Esophagus squamous epithelium (tissue), 5 donors: Measurements from ENCODE around the gene UTP20. TPM values are rescaled to one million over a fixed set of nuclear protein-coding genes. Genes with fewer than 3 reads are reported as not detected.
A peak's percentile ranks its signal among the peaks of the same experiment; 100 is the strongest.
"Not testable (repeated sequence)": the region's sequence is repeated elsewhere in the genome, so short reads cannot be mapped to it uniquely, and the experiment has no call there.

ENCODE experiments used
- DNase-seq: peaks from one replicate; lab custom pipeline; 2025; lab: John Stamatoyannopoulos, UW
- H3K27ac ChIP-seq, 4 donors: fragments of 200-600 bp; sonication (generic); one replicate each; pipeline ENCODE4 v1.5.1; 2016 to 2019; ENCODE audit warnings: mild to moderate bottlenecking in 1 of 4
- H3K27me3 ChIP-seq, 4 donors: fragments of 200-600 bp; sonication (generic); 1 replicate in 3 of 4; 2 replicates in 1 of 4; pipeline versions ENCODE4 v1.5.1 to v1.6.0; 2017 to 2021; ENCODE audit warnings: antibody characterized with exemption in 1 of 4
- H3K36me3 ChIP-seq, 3 donors: fragments of 200-600 bp; sonication (generic); one replicate each; pipeline ENCODE4 v1.5.1; 2016 to 2019
- H3K4me1 ChIP-seq, 3 donors: fragments of 200-600 bp; sonication (generic); one replicate each; pipeline ENCODE4 v1.5.1; 2017 to 2019
- H3K4me3 ChIP-seq, 4 donors: fragments of 200-600 bp; sonication (generic); 1 replicate in 3 of 4; 2 replicates in 1 of 4; pipeline ENCODE4 v1.5.1; 2016 to 2019; ENCODE audit warnings: mild to moderate bottlenecking in 2 of 4, moderate library complexity in 1 of 4
- H3K9me3 ChIP-seq, 3 donors: fragments of 200-600 bp; sonication (generic); one replicate each; pipeline ENCODE4 v1.5.1; 2016 to 2019
- POLR2A ChIP-seq, 4 donors: fragments of 450-650 bp; IDR thresholded peaks; one replicate each; pipeline ENCODE4 v1.6.1; 2017; ENCODE audit warnings: antibody characterized with exemption in 4 of 4, mild to moderate bottlenecking in 4 of 4, moderate library complexity in 3 of 4
- WGBS, 2 donors: methylation state at CpG; one replicate each; pipeline ENCODE4 v1.1.5; 2018; 5-methylcytosine and 5-hydroxymethylcytosine counted together
- intact Hi-C: fragments of 100-400 bp; cut with DNase I; formaldehyde crosslinking; loops from one replicate; pipeline ENCODE4 v1.15.0; 2022
- total RNA-seq, 4 donors: library from RNA; depleted of rRNA; stranded (reverse); fragments of >200 nt; gene quantifications; one replicate each; pipeline ENCODE4 v1.1.0, GENCODE V29; 2016
- TF ChIP-seq, protein P1 (sequence below), 6 experiments: fragments of 450-650 bp in 4 of 6; fragments of 200-600 bp in 2 of 6; sonication (generic) in 2 of 6; IDR thresholded peaks; one replicate each; pipeline ENCODE4 v1.5.1; 2016 to 2019; ENCODE audit warnings: antibody characterized with exemption in 6 of 6, mild to moderate bottlenecking in 4 of 6, moderate library complexity in 4 of 6
- donor health status: DM: yes; HTN: yes; CAD: no.

The UTP20 gene
- total RNA-seq, 4 donors from 2014 or later: 5.5 to 20.5 (median 13.5) TPM

DNA sequence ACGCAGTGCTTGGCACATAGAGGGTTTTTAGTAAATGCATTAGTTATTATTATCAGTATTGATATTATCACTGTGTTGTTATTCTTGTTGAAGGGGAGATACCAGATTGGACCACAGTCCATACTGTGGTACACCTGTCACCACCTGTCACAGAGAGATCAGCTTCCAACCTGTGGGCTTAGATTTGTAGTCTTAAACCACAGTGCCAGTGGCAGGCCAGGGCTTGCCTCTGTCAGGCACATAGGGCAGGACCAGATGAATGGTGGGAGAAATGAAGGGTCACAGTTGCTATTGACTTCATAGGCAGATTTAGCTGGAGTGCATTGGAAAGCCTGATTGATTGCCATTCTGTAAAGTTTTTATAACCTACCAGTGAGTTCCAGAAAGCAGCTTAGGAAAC is 92.5 kb downstream of the UTP20 start:
- no peak overlapping the region for H3K27ac ChIP-seq
- DNase-seq: no peak
- no peak overlapping the region for H3K4me3 ChIP-seq
- no peaks in the 10 kb centered on the region for H3K9me3 ChIP-seq
- H3K27me3 ChIP-seq: no peaks in the 10 kb centered on the region
- WGBS, 2 donors: 100% methylated on average over 1 of the region's 1 CpG
- intact Hi-C loops: no loop called here
- no peaks in the 10 kb centered on the region for H3K4me1 ChIP-seq
- peaks cover 0 to 99% (median 10%) of the 10 kb centered on the region in 3 donors for H3K36me3 ChIP-seq
- no peak for TF ChIP-seq POLR2A (IDR thresholded peaks at IDR 0.05)
- TF ChIP-seq, protein P1, sequence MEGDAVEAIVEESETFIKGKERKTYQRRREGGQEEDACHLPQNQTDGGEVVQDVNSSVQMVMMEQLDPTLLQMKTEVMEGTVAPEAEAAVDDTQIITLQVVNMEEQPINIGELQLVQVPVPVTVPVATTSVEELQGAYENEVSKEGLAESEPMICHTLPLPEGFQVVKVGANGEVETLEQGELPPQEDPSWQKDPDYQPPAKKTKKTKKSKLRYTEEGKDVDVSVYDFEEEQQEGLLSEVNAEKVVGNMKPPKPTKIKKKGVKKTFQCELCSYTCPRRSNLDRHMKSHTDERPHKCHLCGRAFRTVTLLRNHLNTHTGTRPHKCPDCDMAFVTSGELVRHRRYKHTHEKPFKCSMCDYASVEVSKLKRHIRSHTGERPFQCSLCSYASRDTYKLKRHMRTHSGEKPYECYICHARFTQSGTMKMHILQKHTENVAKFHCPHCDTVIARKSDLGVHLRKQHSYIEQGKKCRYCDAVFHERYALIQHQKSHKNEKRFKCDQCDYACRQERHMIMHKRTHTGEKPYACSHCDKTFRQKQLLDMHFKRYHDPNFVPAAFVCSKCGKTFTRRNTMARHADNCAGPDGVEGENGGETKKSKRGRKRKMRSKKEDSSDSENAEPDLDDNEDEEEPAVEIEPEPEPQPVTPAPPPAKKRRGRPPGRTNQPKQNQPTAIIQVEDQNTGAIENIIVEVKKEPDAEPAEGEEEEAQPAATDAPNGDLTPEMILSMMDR (IDR thresholded peaks at IDR 0.05): no peak

DNA sequence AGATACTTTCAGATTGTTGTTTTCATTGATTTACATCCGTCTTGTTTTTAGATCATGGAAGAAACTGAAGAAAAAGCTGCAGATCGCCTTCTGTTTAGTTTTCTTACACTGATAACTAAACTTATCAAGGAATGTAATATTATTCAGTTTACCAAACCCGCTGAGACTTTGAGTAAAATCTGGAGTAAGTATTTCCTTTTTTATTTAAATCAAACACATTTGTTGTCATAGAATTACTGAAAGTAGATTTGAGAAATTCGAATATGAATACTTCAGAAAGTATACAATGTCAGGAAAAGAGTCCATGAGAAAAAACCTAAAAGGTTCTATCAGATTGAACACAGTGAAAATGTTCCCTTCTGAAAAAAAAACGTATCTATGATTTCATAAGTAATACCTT is 95.7 kb downstream of the UTP20 start:
- 74 to 85% methylated on average over 5 of the region's 5 CpGs for WGBS, 2 donors
- TF ChIP-seq, protein P1 (IDR thresholded peaks at IDR 0.05): no peak
- no peak for TF ChIP-seq POLR2A (IDR thresholded peaks at IDR 0.05)
- peaks cover 5 to 99% (median 6%) of the 10 kb centered on the region in 3 donors for H3K36me3 ChIP-seq

DNA sequence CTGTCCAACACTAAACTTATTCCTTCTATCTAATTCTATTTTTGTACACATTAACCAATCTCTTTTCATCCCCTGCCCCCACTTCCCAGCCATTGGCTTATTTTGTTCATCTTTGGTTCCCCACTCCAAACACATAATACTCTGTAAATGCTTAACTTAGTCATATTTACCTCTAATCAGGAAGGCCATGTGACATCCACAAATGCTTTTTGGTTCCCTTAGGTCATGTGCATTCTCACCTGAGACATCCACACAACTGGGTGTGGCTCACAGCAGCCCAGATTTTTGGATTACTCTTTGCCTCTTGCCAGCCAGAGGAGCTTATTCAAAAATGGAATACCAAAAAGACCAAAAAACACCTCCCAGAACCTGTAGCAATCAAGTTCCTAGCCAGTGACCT is 99.2 kb downstream of the UTP20 start:
- H3K27ac ChIP-seq: no peak overlapping the region
- DNase-seq: no peak
- no peaks in the 10 kb centered on the region for H3K27me3 ChIP-seq
- no peak overlapping the region for H3K4me3 ChIP-seq
- H3K4me1 ChIP-seq: no peaks in the 10 kb centered on the region
- peaks cover 6 to 99% (median 14%) of the 10 kb centered on the region in 3 donors for H3K36me3 ChIP-seq
- no peaks in the 10 kb centered on the region for H3K9me3 ChIP-seq
- no peak for TF ChIP-seq POLR2A (IDR thresholded peaks at IDR 0.05)
- TF ChIP-seq, protein P1 (IDR thresholded peaks at IDR 0.05): no peak
- intact Hi-C loops: no loop called here

More for the DNA sequence above, 95.7 kb downstream of the UTP20 start:
- Histone ChIP-seq H3K27ac (no peak overlapping the region), H3K4me3 (no peak overlapping the region), H3K4me1 (no peaks in the 10 kb centered on the region), H3K27me3 (no peaks in the 10 kb centered on the region), H3K9me3 (no peaks in the 10 kb centered on the region)
- DNase-seq: no peak
- intact Hi-C loops: no loop called here

DNA sequence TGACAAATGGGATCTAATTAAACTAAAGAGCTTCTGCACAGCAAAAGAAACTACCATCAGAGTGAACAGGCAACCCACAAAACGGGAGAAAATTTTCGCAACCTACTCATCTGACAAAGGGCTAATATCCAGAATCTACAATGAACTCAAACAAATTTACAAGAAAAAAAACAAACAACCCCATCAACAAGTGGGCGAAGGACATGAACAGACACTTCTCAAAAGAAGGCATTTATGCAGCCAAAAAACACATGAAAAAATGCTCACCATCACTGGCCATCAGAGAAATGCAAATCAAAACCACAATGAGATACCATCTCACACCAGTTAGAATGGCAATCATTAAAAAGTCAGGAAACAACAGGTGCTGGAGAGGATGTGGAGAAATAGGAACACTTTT is 111.3 kb downstream of the UTP20 start:
- H3K9me3 ChIP-seq, DNase-seq, intact Hi-C loops, H3K27ac ChIP-seq, H3K4me1 ChIP-seq, H3K4me3 ChIP-seq, H3K27me3 ChIP-seq: not testable (repeated sequence)
- H3K36me3 ChIP-seq: peaks cover 2 to 67% (median 3%) of the 10 kb centered on the region in 3 donors
- 79% methylated on average over 2 of the region's 3 CpGs; no CpG with 5 or more reads in 1 of the 2 donors for WGBS, 2 donors

DNA sequence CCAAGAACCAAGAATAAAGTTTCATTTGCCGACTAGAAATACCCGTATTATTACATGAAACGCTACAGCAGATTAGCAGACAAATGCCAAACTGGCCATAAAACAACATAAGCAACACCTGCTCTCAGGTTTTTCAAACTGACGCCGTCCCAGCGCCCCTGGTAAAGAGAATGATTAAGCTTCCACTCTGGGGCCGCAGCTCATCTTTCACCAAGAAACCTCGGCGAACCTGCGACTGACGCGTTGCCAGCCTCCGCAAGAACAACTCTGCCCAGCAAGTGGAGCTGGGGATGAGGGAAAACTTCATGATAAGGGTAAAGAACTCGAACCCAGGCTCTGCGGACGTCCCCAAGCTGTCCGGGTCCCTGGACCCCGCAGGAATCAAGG is 127.1 kb downstream of the UTP20 start:
- Histone ChIP-seq H3K4me3 (peak overlapping the region; percentile 77 to 95 (median 80)), H3K27me3 (no peaks in the 10 kb centered on the region), H3K36me3 (peaks cover 0 to 16% (median 0%) of the 10 kb centered on the region in 3 donors), H3K27ac (peak overlapping the region; percentile 90 to 97 (median 94)), H3K9me3 (no peaks in the 10 kb centered on the region), H3K4me1 (peaks cover 5 to 44% (median 18%) of the 10 kb centered on the region in 3 donors)
- WGBS, 2 donors: 0% methylated on average over 6 to 15 of the region's 18 CpGs
- intact Hi-C loops: loop anchor here (5.0 to 10.0 kb wide), 2 partner anchors 290 to 348 kb away; partner anchors contain the start of gene CHPT1
- DNase-seq: no peak
- no peak for TF ChIP-seq POLR2A (IDR thresholded peaks at IDR 0.05)
- TF ChIP-seq, protein P1 (IDR thresholded peaks at IDR 0.05): no peak
